Measurements from ENCODE around the gene EFHC1. TPM values are rescaled to one million over a fixed set of nuclear protein-coding genes. Genes with fewer than 3 reads are reported as not detected.
"Not testable (repeated sequence)": the region's sequence is repeated elsewhere in the genome, so short reads cannot be mapped to it uniquely, and the experiment has no call there.

Gene EFHC1
- total RNA-seq, 3 donors from 2014 or later = 26.2 to 55.8 (median 36.7) TPM

DNA sequence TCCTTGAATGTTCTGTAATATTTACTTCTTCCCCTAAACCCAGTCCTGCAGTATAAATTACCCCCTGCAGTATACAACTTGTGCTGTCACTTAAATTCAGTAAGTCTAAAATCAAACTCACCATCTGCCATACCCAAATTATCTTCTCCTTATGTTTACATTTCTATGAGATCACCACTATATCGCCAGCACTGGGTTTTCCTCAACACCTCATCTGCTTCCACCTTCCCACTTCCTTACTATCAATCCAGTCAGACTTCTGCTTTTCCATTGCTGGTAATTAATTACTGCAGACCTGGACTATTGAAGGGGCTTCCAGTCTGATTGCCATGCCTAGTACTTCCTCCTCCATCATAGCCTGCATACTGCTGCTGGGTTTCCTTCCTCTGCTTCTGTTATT is 15.2 kb downstream of the EFHC1 start:
- H3K4me3 ChIP-seq = no peak overlapping the region
- no peaks in the 10 kb centered on the region for H3K9me3 ChIP-seq
- H3K27me3 ChIP-seq = no peaks in the 10 kb centered on the region
- no peak overlapping the region for H3K27ac ChIP-seq
- TF ChIP-seq POLR2A (IDR thresholded peaks at IDR 0.05) = no peak
- TF ChIP-seq, protein P1, sequence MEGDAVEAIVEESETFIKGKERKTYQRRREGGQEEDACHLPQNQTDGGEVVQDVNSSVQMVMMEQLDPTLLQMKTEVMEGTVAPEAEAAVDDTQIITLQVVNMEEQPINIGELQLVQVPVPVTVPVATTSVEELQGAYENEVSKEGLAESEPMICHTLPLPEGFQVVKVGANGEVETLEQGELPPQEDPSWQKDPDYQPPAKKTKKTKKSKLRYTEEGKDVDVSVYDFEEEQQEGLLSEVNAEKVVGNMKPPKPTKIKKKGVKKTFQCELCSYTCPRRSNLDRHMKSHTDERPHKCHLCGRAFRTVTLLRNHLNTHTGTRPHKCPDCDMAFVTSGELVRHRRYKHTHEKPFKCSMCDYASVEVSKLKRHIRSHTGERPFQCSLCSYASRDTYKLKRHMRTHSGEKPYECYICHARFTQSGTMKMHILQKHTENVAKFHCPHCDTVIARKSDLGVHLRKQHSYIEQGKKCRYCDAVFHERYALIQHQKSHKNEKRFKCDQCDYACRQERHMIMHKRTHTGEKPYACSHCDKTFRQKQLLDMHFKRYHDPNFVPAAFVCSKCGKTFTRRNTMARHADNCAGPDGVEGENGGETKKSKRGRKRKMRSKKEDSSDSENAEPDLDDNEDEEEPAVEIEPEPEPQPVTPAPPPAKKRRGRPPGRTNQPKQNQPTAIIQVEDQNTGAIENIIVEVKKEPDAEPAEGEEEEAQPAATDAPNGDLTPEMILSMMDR (IDR thresholded peaks at IDR 0.05) = no peak
- TF ChIP-seq POLR2AphosphoS5 (IDR thresholded peaks at IDR 0.05) = no peak
- intact Hi-C loops (cut with DNase I; ENCODE audit: low total_unique reads) = no loop called here
- no peak for DNase-seq (ENCODE audit: low spot score in 2 of 2)
- H3K36me3 ChIP-seq = no peaks in the 10 kb centered on the region
- no peaks in the 10 kb centered on the region for H3K4me1 ChIP-seq

DNA sequence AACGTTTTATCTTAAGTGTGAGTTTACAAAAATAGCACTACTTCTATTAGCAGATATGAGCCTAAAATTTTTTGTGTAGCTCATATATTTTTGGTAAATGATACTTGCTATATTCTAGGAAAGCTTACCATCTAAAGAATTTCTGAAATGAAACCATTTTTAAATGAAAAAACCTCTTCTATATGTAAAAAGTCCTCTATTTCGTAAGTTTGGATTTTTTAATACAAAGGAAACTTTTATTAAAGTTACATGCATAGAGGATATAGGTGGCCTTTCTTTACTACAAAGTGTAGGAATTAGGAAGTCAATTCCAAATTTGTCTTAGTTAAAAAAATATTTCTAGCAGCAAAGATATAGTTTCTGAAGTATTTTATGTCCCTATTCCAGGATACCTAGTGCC is 18.8 kb downstream of the EFHC1 start:
- H3K4me3 ChIP-seq = no peak overlapping the region
- H3K36me3 ChIP-seq = no peaks in the 10 kb centered on the region
- H3K9me3 ChIP-seq = no peaks in the 10 kb centered on the region
- no peak overlapping the region for H3K27ac ChIP-seq
- intact Hi-C loops (cut with DNase I; ENCODE audit: low total_unique reads) = no loop called here
- H3K4me1 ChIP-seq = no peaks in the 10 kb centered on the region
- TF ChIP-seq, protein P1 (IDR thresholded peaks at IDR 0.05) = no peak
- no peak for TF ChIP-seq POLR2A (IDR thresholded peaks at IDR 0.05)
- TF ChIP-seq POLR2AphosphoS5 (IDR thresholded peaks at IDR 0.05) = no peak
- H3K27me3 ChIP-seq = no peaks in the 10 kb centered on the region
- no peak for DNase-seq (ENCODE audit: low spot score in 2 of 2)

DNA sequence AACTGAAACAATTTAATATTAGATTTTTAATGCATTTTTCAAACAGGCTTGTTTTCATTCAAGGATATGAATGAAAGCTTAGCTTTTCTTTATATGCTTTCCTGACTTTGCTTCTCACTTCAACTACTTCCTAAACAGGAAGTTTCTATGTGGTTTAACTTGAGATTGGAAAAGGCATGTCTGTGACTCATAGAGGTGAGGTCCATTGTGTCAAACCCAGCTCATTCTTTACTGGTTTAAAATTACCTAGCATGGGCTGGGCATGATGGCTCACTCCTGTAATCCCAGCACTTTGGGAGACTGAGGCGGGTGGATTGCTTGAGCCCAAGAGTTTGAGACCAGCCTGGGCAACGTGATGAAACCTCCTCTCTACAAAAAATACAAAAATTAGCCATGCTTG is 34.4 kb downstream of the EFHC1 start:
- no peaks in the 10 kb centered on the region for H3K27me3 ChIP-seq

DNA sequence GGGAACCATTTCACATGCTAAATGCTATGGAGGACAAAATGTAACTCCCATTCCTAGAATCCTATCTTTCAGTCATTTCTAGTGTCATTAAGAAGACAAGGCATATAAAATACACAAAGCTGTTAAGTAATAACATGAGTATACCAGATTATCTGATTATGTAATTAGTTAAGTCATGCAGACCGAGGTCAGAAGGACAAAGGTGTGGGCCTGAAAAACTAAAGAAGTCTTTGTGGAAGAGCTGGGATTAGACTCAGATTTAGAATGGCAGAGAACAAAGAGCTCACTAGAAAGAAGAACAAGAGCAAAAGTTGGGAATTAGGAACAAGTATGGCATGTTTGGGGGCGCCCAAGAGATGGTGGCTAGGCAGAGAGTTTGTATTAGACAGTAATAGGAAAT is 37.0 kb downstream of the EFHC1 start:
- DNase-seq (ENCODE audit: low spot score in 2 of 2) = no peak
- Histone ChIP-seq H3K4me3 (no peak overlapping the region), H3K9me3 (no peaks in the 10 kb centered on the region), H3K4me1 (no peaks in the 10 kb centered on the region), H3K27ac (no peak overlapping the region), H3K36me3 (no peaks in the 10 kb centered on the region), H3K27me3 (no peaks in the 10 kb centered on the region)
- TF ChIP-seq, protein P1 (IDR thresholded peaks at IDR 0.05) = no peak
- no peak for TF ChIP-seq POLR2AphosphoS5 (IDR thresholded peaks at IDR 0.05)
- TF ChIP-seq POLR2A (IDR thresholded peaks at IDR 0.05) = no peak
- intact Hi-C loops (cut with DNase I; ENCODE audit: low total_unique reads) = no loop called here

More for the DNA sequence above, 34.4 kb downstream of the EFHC1 start:
- DNase-seq (ENCODE audit: low spot score in 2 of 2) = no peak
- no peaks in the 10 kb centered on the region for H3K36me3 ChIP-seq
- no peaks in the 10 kb centered on the region for H3K4me1 ChIP-seq
- no peak for TF ChIP-seq POLR2AphosphoS5 (IDR thresholded peaks at IDR 0.05)
- no peak overlapping the region for H3K4me3 ChIP-seq
- intact Hi-C loops (cut with DNase I; ENCODE audit: low total_unique reads) = no loop called here
- peaks cover 7 to 15% of the 10 kb centered on the region in 2 donors for H3K9me3 ChIP-seq
- H3K27ac ChIP-seq = no peak overlapping the region

DNA sequence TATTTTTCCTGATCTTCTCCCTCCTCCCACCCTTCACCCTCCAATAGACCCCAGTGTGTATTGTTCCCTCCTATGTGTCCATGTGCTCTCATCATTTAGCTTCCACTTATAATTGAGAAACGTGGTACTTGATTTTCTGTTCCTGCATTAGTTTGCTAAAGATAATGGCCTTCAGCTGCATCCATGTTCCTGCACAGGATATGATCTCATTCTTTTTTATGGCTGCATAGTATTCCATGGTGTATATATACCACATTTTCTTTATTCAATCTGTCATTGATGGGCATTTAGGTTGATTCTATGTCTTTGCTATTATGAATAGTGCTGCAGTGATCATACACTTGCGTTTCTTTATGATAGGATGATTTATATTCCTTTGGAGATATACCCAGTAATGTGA is 41.1 kb downstream of the EFHC1 start:
- H3K27me3 ChIP-seq; H3K36me3 ChIP-seq; H3K4me3 ChIP-seq; intact Hi-C loops (cut with DNase I; ENCODE audit: low total_unique reads); DNase-seq (ENCODE audit: low spot score in 2 of 2); H3K4me1 ChIP-seq; H3K27ac ChIP-seq; H3K9me3 ChIP-seq: not testable (repeated sequence)

DNA sequence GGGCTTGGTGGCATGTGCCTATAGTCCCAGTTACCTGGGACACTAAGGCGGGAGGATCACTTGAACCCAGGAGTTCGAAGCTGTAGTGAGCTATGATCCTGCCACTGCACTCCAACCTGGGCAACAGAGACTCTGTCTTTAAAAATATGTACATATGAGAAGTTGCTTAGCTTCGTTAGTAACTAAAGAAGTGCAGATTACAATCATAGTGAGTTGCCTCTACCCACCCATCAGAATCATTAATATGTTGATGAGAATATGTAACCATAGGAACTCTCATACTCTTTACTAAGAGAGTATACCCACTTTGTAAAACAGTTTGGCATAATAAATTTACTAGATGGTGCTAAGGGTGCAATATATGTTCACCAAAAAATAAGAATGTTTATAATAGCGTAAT is 54.0 kb downstream of the EFHC1 start:
- Histone ChIP-seq H3K27me3 (no peaks in the 10 kb centered on the region), H3K27ac (no peak overlapping the region), H3K4me3 (no peak overlapping the region), H3K9me3 (no peaks in the 10 kb centered on the region), H3K4me1 (no peaks in the 10 kb centered on the region), H3K36me3 (no peaks in the 10 kb centered on the region)
- TF ChIP-seq, protein P1 (IDR thresholded peaks at IDR 0.05) = no peak
- TF ChIP-seq POLR2A (IDR thresholded peaks at IDR 0.05) (no peak), POLR2AphosphoS5 (IDR thresholded peaks at IDR 0.05) (no peak)
- DNase-seq (ENCODE audit: low spot score in 2 of 2) = no peak
- intact Hi-C loops (cut with DNase I; ENCODE audit: low total_unique reads) = no loop called here

Measured in breast epithelium (tissue), 4 donors.